ENCODE results near the gene OR8G5. TPM values are rescaled to one million over a fixed set of nuclear protein-coding genes. Genes with fewer than 3 reads are reported as not detected.
"Not testable (repeated sequence)": the region's sequence is repeated elsewhere in the genome, so short reads cannot be mapped to it uniquely, and the experiment has no call there.

Gene OR8G5
- total RNA-seq, 4 donors from 2014 or later: not detected

GRCh38 chr11:124233376-124233775, 22.8 kb upstream of the OR8G5 start:
- Histone ChIP-seq H3K27ac (no peak overlapping the region), H3K9me3 (no peaks in the 10 kb centered on the region), H3K4me3 (no peak overlapping the region), H3K36me3 (no peaks in the 10 kb centered on the region), H3K27me3 (no peaks in the 10 kb centered on the region), H3K4me1 (no peaks in the 10 kb centered on the region)
- WGBS, 2 donors: 0 to 42% methylated on average over 1 of the region's 1 CpG
- no peak for DNase-seq (ENCODE audit: low spot score in 2 of 2)
- TF ChIP-seq POLR2A (IDR thresholded peaks at IDR 0.05): no peak
- no peak for TF ChIP-seq CTCF (IDR thresholded peaks at IDR 0.05)
- TF ChIP-seq EP300 (IDR thresholded peaks at IDR 0.05): no peak

DNA sequence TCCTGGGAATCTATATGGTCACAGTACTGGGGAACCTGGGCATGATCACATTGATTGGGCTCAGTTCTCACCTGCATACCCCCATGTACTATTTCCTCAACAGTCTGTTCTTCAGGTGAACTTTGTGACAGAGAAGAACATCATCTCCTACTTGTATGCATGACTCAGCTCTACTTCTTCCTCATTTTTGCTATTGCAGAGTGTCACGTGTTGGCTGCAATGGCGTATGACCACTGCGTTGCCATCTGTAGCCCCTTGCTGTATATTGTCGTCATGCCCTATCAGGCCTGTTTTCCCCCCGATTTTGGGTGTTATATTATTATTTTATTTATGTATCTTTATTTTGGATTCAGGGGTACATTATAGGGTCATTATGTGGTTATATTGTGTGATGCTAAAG, 17.7 kb upstream of the OR8G5 start:
- no peak for DNase-seq (ENCODE audit: low spot score in 2 of 2)
- H3K4me3 ChIP-seq: no peak overlapping the region
- no peaks in the 10 kb centered on the region for H3K27me3 ChIP-seq
- H3K9me3 ChIP-seq: no peaks in the 10 kb centered on the region
- 55 to 78% methylated on average over 5 of the region's 5 CpGs for WGBS, 2 donors
- H3K4me1 ChIP-seq: no peaks in the 10 kb centered on the region
- TF ChIP-seq CTCF (IDR thresholded peaks at IDR 0.05) (no peak), POLR2A (IDR thresholded peaks at IDR 0.05) (no peak), EP300 (IDR thresholded peaks at IDR 0.05) (no peak)
- H3K27ac ChIP-seq: no peak overlapping the region
- H3K36me3 ChIP-seq: no peaks in the 10 kb centered on the region

DNA sequence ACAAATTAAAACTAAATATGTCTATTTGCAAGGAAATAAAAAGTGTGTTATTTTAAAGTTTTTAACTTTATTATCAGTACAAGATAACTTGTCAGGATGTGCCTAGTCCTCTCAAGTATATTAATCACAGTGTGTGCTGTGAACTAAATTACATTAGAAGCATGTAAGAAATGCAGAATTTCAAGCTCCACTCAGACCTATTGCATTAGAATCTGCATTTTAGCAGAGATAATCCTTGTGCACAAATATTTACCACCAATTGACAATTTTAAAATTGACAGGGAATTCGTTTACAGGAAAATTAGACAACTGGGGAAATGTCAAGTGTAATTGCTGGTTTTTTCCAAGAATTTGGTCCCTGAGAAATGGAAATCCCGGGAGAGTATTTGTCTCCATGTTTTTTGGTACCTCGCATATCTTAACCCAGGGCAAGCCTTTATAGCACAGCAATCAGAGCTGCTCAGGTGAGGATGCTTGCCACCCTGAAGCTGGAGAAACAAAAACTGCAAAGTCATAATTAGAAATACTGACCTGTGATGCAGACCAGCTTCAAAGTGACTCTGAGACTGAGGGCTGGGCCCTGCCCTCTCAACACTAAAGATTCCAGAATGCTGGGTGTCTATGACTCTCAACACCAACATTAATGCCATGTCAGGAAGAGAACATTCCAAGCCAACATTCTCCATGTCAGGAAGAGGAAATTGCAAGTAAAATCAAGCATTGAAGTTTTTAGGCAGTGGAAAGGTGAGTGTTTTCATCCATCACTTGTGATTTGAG, 15.4 kb upstream of the OR8G5 start, which contains the start of gene OR8G1:
Gene OR8G1, plus strand, starts transcription at position 475 of the 777 bp plus-strand sequence. CDS start 8,581 bp downstream, outside the sequence.
- Histone ChIP-seq H3K9me3 (no peaks in the 10 kb centered on the region), H3K4me3 (no peak within 1 kb of the TSS), H3K36me3 (no peaks in the 10 kb centered on the region), H3K27ac (no peak within 1 kb of the TSS), H3K27me3 (no peaks in the 10 kb centered on the region), H3K4me1 (no peaks in the 10 kb centered on the region)
- WGBS, 2 donors: 77% methylated on average over 3 of the region's 3 CpGs
- TF ChIP-seq POLR2A (IDR thresholded peaks at IDR 0.05) (no peak), EP300 (IDR thresholded peaks at IDR 0.05) (no peak), CTCF (IDR thresholded peaks at IDR 0.05) (no peak)
- no peak for DNase-seq (ENCODE audit: low spot score in 2 of 2)

GRCh38 chr11:124249869-124250268, 6.3 kb upstream of the OR8G5 start:
- H3K9me3 ChIP-seq; H3K4me1 ChIP-seq; H3K27me3 ChIP-seq; H3K36me3 ChIP-seq; DNase-seq (ENCODE audit: low spot score in 2 of 2); H3K4me3 ChIP-seq; H3K27ac ChIP-seq: not testable (repeated sequence)
- WGBS, 2 donors: 60 to 73% methylated on average over 3 of the region's 3 CpGs

DNA sequence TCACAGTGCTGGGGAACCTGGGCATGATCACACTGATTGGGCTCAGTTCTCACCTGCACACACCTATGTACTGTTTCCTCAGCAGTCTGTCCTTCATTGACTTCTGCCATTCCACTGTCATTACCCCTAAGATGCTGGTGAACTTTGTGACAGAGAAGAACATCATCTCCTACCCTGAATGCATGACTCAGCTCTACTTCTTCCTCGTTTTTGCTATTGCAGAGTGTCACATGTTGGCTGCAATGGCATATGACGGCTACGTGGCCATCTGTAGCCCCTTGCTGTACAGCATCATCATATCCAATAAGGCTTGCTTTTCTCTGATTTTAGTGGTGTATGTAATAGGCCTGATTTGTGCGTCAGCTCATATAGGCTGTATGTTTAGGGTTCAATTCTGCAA, 8.9 kb downstream of the OR8G5 start:
- WGBS, 2 donors: 56 to 64% methylated on average over 4 of the region's 4 CpGs

DNA sequence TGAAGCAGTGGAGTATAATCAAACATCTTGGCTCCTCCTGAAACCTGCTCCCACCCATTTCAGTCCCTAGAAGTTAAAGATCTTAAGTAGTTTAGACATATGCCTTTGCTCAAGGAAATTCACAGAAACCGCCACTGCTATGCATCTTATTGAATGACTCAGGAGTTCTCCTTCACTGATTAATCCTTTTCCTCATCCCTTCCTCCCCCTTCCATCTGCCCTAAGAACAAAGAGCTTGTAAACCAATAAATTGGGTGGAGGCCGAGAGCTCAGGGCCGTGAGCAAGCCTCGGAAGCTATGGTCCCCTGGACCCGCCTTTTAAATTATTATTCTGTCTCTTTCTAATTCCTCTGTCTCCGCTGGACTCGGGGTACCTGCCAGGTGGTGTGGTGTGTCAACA, 14.7 kb downstream of the OR8G5 start:
- H3K4me3 ChIP-seq; H3K36me3 ChIP-seq; H3K9me3 ChIP-seq; H3K27me3 ChIP-seq; DNase-seq (ENCODE audit: low spot score in 2 of 2); H3K27ac ChIP-seq; H3K4me1 ChIP-seq: not testable (repeated sequence)
- 40 to 49% methylated on average over 7 of the region's 7 CpGs for WGBS, 2 donors

More for the DNA sequence above, 8.9 kb downstream of the OR8G5 start:
- not testable (repeated sequence) for H3K4me1 ChIP-seq, H3K36me3 ChIP-seq, H3K27me3 ChIP-seq, H3K4me3 ChIP-seq, H3K27ac ChIP-seq, H3K9me3 ChIP-seq
- peak in 1 of 2 donors; percentile 5 for DNase-seq (ENCODE audit: low spot score in 2 of 2)

DNA sequence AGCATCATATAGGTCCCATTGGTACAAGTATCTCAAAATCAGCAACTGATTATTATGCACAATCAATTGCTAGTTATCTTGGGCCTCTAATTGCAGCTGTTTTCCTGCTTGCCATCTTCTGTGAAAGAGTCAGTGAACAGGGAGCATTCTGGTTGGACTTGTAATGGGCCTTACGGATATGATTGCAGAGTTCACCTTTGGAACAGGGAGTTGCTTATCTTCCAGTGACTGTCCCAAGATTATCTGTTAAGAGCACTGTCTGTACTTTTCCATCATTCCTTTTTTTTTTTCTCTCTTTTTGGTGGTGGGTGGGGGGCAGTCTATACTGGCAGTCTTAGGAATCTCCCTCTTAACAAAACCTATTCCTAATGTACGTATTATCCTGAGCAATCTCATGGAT, 17.8 kb downstream of the OR8G5 start:
- no peak for DNase-seq (ENCODE audit: low spot score in 2 of 2)
- Histone ChIP-seq H3K4me3 (no peak overlapping the region), H3K27ac (no peak overlapping the region), H3K4me1 (no peaks in the 10 kb centered on the region), H3K9me3 (no peaks in the 10 kb centered on the region), H3K36me3 (no peaks in the 10 kb centered on the region), H3K27me3 (no peaks in the 10 kb centered on the region)
- TF ChIP-seq EP300 (IDR thresholded peaks at IDR 0.05): no peak
- 86 to 94% methylated on average over 2 of the region's 2 CpGs for WGBS, 2 donors
